Caco-2 (cell line): ENCODE data around the gene BCL6B. TPM values are rescaled to one million over a fixed set of nuclear protein-coding genes. Genes with fewer than 3 reads are reported as not detected.

Experiments used
- BruUV-seq: library from RNA; stranded (reverse); fragments of 400-500 nt; replicated peaks from 2 replicates; lab custom pipeline; 2021; lab: Mats Ljungman, UMichigan
- CTCF ChIA-PET: fragments of 300-600 bp; sonication (Branson Sonifier 250); formaldehyde crosslinking; loops from one replicate; lab custom pipeline; 2022; ENCODE audit warnings: antibody characterized with exemption; lab: Charles Lee
- POLR2A ChIA-PET: fragments of 300-600 bp; sonication (Branson Sonifier 250); formaldehyde crosslinking; loops from one replicate; lab custom pipeline; 2022; ENCODE audit warnings: antibody characterized with exemption; lab: Charles Lee
- DNase-seq, 2 experiments: peaks; one replicate each; pipeline versions ENCODE4 v3.0.0 to v3.0.0-alpha.2; 2020 to 2022
- H3K27me3 ChIP-seq: replicated peaks from 2 replicates; pipeline ENCODE4 v1.6.0; 2011; ENCODE audit warnings: low read length; ENCODE audit not compliant: control insufficient read depth, insufficient read depth
- H3K36me3 ChIP-seq: 2 replicates; pipeline ENCODE4 v1.5.1; 2011; ENCODE audit warnings: low read length; ENCODE audit not compliant: control insufficient read depth, insufficient read depth
- H3K4me1 ChIP-seq: fragments of 250-450 bp; sonication (Bioruptor Pico); 2 replicates; pipeline ENCODE4 v1.5.1; 2020; ENCODE audit warnings: mild to moderate bottlenecking
- H3K4me3 ChIP-seq: 2 replicates; pipeline ENCODE4 v1.5.1; 2011; ENCODE audit warnings: low read depth, mild to moderate bottlenecking, control low read depth, low read length
- H3K9me3 ChIP-seq: fragments of 250-450 bp; sonication (Bioruptor Pico); 2 replicates; pipeline ENCODE4 v1.5.1; 2020; ENCODE audit warnings: mild to moderate bottlenecking, moderate library complexity
- H3K27ac Mint-ChIP-seq: one replicate; pipeline ENCODE4 v1.8.0; 2022; ENCODE audit warnings: mixed read lengths; ENCODE audit not compliant: unreplicated experiment
- H3K27me3 Mint-ChIP-seq: one replicate; pipeline ENCODE4 v1.8.0; 2022; ENCODE audit warnings: mixed read lengths; ENCODE audit not compliant: insufficient read depth, unreplicated experiment
- H3K36me3 Mint-ChIP-seq: one replicate; pipeline ENCODE4 v1.8.0; 2022; ENCODE audit warnings: mild to moderate bottlenecking, mixed read lengths; ENCODE audit not compliant: insufficient read depth, unreplicated experiment
- H3K4me1 Mint-ChIP-seq: one replicate; pipeline ENCODE4 v1.8.0; 2022; ENCODE audit warnings: low read depth, mixed read lengths; ENCODE audit not compliant: unreplicated experiment
- H3K4me3 Mint-ChIP-seq: one replicate; pipeline ENCODE4 v1.8.0; 2022; ENCODE audit warnings: mild to moderate bottlenecking, moderate library complexity, mixed read lengths; ENCODE audit not compliant: unreplicated experiment
- H3K9me3 Mint-ChIP-seq: one replicate; pipeline ENCODE4 v1.8.0; 2022; ENCODE audit warnings: mixed read lengths; ENCODE audit not compliant: unreplicated experiment
- intact Hi-C: fragments of 100-400 bp; cut with micrococcal nuclease; formaldehyde crosslinking; loops from one replicate; pipeline ENCODE4 v1.10.0; 2022; ENCODE audit not compliant: unreplicated experiment
- total RNA-seq: library from RNA; stranded (reverse); gene quantifications from 2 replicates; pipeline ENCODE4 v1.2.3, GENCODE V29; 2022
- TF ChIP-seq, protein P1 (sequence below), 2 experiments: fragments of 200-600 bp in 1 of 2; IDR thresholded peaks; 1 replicate in 1 of 2; 2 replicates in 1 of 2; pipeline versions ENCODE4 v1.5.1 to v1.8.0; 2011 to 2022; ENCODE audit warnings: antibody characterized with exemption in 1 of 2, control low read depth in 1 of 2, inconsistent platforms in 1 of 2, low read depth in 1 of 2, low read length in 1 of 2, mild to moderate bottlenecking in 1 of 2, moderate library complexity in 1 of 2; ENCODE audit not compliant: insufficient read depth in 1 of 2, severe bottlenecking in 1 of 2, unreplicated experiment in 1 of 2

BCL6B gene
- total RNA-seq, 1 experiment from 2014 or later: not detected

DNA sequence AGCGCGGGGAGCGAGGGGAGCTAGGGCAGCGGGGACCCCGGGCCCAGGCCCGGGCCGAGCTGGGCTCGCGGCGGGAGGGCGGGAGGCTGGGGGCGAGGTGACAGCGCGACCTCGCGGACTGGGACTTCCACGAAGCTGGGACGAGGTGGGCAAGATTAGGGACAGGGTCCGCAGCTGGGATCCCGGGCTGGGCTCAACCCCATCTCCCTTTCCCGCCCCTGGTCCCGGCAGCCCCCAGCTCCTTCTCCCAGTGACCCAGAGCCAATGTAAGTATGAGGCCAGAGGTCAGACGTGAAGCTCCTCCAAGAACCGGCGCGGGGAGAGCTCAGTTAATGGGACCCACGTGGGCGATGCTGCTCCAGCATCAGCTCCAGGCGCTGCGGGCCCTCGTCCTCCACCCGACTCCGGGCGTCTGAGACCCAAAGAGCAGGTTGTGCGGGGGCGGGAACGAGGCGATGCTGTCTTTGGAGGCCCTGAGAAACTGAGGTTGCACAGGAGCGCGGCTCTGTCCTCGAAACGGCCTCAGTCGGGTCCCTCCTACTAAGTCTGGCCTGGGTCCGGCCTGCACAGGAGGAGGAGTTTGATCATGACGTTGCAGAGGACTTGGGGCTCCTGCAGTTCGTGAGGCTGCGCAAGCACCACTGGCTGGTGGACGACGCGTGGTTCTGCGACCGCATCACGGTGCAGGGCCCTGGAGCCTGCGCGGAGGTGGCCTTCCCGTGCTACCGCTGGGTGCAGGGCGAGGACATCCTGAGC is 26.4 kb upstream of the BCL6B start:
- ChIA-PET POLR2A (no interaction called here), CTCF (interaction anchor here (1.1 kb wide), 1 partner anchor 8 kb away, joined by 3 read pairs; no protein-coding TSS in a partner anchor)
- no peak overlapping the region for H3K4me3 Mint-ChIP-seq
- no peaks in the 10 kb centered on the region for H3K36me3 ChIP-seq
- H3K36me3 Mint-ChIP-seq: peaks cover 14% of the 10 kb centered on the region
- intact Hi-C loops: no loop called here
- no peaks in the 10 kb centered on the region for H3K4me1 Mint-ChIP-seq
- no peaks in the 10 kb centered on the region for H3K4me1 ChIP-seq
- DNase-seq: no peak
- TF ChIP-seq, protein P1, sequence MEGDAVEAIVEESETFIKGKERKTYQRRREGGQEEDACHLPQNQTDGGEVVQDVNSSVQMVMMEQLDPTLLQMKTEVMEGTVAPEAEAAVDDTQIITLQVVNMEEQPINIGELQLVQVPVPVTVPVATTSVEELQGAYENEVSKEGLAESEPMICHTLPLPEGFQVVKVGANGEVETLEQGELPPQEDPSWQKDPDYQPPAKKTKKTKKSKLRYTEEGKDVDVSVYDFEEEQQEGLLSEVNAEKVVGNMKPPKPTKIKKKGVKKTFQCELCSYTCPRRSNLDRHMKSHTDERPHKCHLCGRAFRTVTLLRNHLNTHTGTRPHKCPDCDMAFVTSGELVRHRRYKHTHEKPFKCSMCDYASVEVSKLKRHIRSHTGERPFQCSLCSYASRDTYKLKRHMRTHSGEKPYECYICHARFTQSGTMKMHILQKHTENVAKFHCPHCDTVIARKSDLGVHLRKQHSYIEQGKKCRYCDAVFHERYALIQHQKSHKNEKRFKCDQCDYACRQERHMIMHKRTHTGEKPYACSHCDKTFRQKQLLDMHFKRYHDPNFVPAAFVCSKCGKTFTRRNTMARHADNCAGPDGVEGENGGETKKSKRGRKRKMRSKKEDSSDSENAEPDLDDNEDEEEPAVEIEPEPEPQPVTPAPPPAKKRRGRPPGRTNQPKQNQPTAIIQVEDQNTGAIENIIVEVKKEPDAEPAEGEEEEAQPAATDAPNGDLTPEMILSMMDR (IDR thresholded peaks at IDR 0.05; ENCODE audit: insufficient read depth in 1 of 2, low read depth in 1 of 2, low read length in 1 of 2, severe bottlenecking in 1 of 2, unreplicated experiment in 1 of 2): no peak
- H3K9me3 Mint-ChIP-seq: no peaks in the 10 kb centered on the region
- BruUV-seq: no TSS peak
- H3K27me3 ChIP-seq: no peaks in the 10 kb centered on the region
- no peak overlapping the region for H3K4me3 ChIP-seq
- no peak overlapping the region for H3K27ac Mint-ChIP-seq
- H3K27me3 Mint-ChIP-seq: no peaks in the 10 kb centered on the region
- H3K9me3 ChIP-seq: no peaks in the 10 kb centered on the region

DNA sequence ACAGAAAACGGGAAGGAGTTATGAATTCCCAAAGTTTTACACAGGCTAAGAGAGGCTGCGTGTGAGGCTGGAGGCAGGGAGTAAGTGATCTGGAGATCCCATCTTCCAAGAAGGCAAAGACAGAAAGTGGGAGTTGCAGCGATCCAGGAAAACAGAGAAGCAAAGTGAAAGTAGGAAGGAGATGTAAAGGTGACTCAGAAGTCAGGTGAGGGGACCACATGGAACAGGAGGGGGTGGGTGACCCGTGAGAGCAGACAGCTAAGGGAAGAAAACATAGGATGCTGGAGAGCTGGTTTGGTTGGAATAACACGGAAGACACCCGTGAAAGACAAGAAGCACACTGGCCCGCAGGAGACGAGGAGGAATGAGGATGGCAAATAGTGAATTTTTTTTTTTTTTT is 25.7 kb upstream of the BCL6B start:
- CTCF ChIA-PET: no interaction called here
- H3K9me3 ChIP-seq: no peaks in the 10 kb centered on the region
- no peaks in the 10 kb centered on the region for H3K27me3 ChIP-seq
- Mint-ChIP-seq H3K9me3 (no peaks in the 10 kb centered on the region), H3K4me1 (no peaks in the 10 kb centered on the region), H3K4me3 (no peak overlapping the region), H3K27me3 (no peaks in the 10 kb centered on the region), H3K27ac (no peak overlapping the region), H3K36me3 (peaks cover 21% of the 10 kb centered on the region)
- DNase-seq: no peak
- intact Hi-C loops: no loop called here
- TF ChIP-seq, protein P1 (IDR thresholded peaks at IDR 0.05; ENCODE audit: insufficient read depth in 1 of 2, low read depth in 1 of 2, low read length in 1 of 2, severe bottlenecking in 1 of 2, unreplicated experiment in 1 of 2): no peak
- H3K36me3 ChIP-seq: no peaks in the 10 kb centered on the region
- BruUV-seq: no TSS peak
- H3K4me3 ChIP-seq: no peak overlapping the region
- no peaks in the 10 kb centered on the region for H3K4me1 ChIP-seq
- POLR2A ChIA-PET: no interaction called here

GRCh38 chr17:6998855-6999508 is 23.9 kb upstream of the BCL6B start:
- no TSS peak for BruUV-seq
- CTCF ChIA-PET: no interaction called here

More at GRCh38 chr17:6998855-6999508, 23.9 kb upstream of the BCL6B start:
- POLR2A ChIA-PET: no interaction called here
- H3K36me3 Mint-ChIP-seq: peaks cover 22% of the 10 kb centered on the region
- TF ChIP-seq, protein P1 (IDR thresholded peaks at IDR 0.05; ENCODE audit: insufficient read depth in 1 of 2, low read depth in 1 of 2, low read length in 1 of 2, severe bottlenecking in 1 of 2, unreplicated experiment in 1 of 2): no peak
- Histone ChIP-seq H3K36me3 (no peaks in the 10 kb centered on the region), H3K9me3 (no peaks in the 10 kb centered on the region), H3K27me3 (no peaks in the 10 kb centered on the region), H3K4me1 (no peaks in the 10 kb centered on the region), H3K4me3 (no peak overlapping the region)
- DNase-seq: no peak
- intact Hi-C loops: no loop called here
- H3K27ac Mint-ChIP-seq: no peak overlapping the region
- no peaks in the 10 kb centered on the region for H3K9me3 Mint-ChIP-seq
- H3K27me3 Mint-ChIP-seq: no peaks in the 10 kb centered on the region
- H3K4me1 Mint-ChIP-seq: no peaks in the 10 kb centered on the region
- H3K4me3 Mint-ChIP-seq: no peak overlapping the region
